PC-3 (cell line): ENCODE data around the gene PLEKHN1. TPM values are rescaled to one million over a fixed set of nuclear protein-coding genes. Genes with fewer than 3 reads are reported as not detected.

Source experiments
- ATAC-seq: fragments of 200-7000 bp; cut with Tn5 transposase; 2 replicates; pipeline ENCODE4 v1.9.1; 2020; ENCODE audit warnings: mild to moderate bottlenecking, moderate library complexity
- BruUV-seq: library from RNA; stranded (reverse); fragments of 400-500 nt; replicated peaks from 2 replicates; lab custom pipeline; 2021; lab: Mats Ljungman, UMichigan
- CTCF ChIA-PET: fragments of 300-600 bp; sonication (Branson Sonifier 250); formaldehyde crosslinking; loops from one replicate; lab custom pipeline; 2022; ENCODE audit warnings: antibody characterized with exemption; lab: Charles Lee
- POLR2A ChIA-PET: fragments of 300-600 bp; sonication (Branson Sonifier 250); formaldehyde crosslinking; loops from one replicate; lab custom pipeline; 2022; ENCODE audit warnings: antibody characterized with exemption; ENCODE audit not compliant: unreplicated experiment; lab: Charles Lee
- DNase-seq: peaks from one replicate; pipeline ENCODE4 v3.0.0-alpha.2; 2015
- H2AFZ ChIP-seq: fragments of 300-600 bp; sonication (generic); 2 replicates; pipeline ENCODE4 v1.6.0; 2016; ENCODE audit warnings: antibody characterized with exemption, low read length
- H3F3A ChIP-seq: fragments of 300-600 bp; sonication (generic); one replicate; pipeline ENCODE4 v1.6.0; 2017; ENCODE audit warnings: antibody characterized with exemption, low read length, control low read depth, mild to moderate bottlenecking; ENCODE audit not compliant: unreplicated experiment
- H3K27ac ChIP-seq: fragments of 300-600 bp; sonication (generic); 2 replicates; pipeline ENCODE4 v1.5.1; 2016; ENCODE audit warnings: mild to moderate bottlenecking, low read length
- H3K27me3 ChIP-seq: fragments of 300-600 bp; sonication (generic); 2 replicates; pipeline ENCODE4 v1.6.1; 2016; ENCODE audit warnings: low read length, mixed read lengths
- H3K36me3 ChIP-seq: fragments of 300-600 bp; sonication (generic); 2 replicates; pipeline ENCODE4 v1.6.1; 2016; ENCODE audit warnings: low read depth, mixed run types, low read length, mixed read lengths
- H3K4me1 ChIP-seq: fragments of 300-600 bp; sonication (generic); 2 replicates; pipeline ENCODE4 v1.5.1; 2016; ENCODE audit warnings: low read length; ENCODE audit not compliant: insufficient read depth
- H3K4me2 ChIP-seq: fragments of 300-600 bp; sonication (generic); 2 replicates; pipeline ENCODE4 v1.6.0; 2016; ENCODE audit warnings: low read length
- H3K4me3 ChIP-seq: fragments of 300-600 bp; sonication (generic); 2 replicates; pipeline ENCODE4 v1.5.1; 2016; ENCODE audit warnings: mild to moderate bottlenecking, low read length, mixed read lengths
- H3K79me2 ChIP-seq: fragments of 300-600 bp; sonication (generic); 2 replicates; pipeline ENCODE4 v1.6.1; 2017; ENCODE audit warnings: low read length, mixed read lengths
- H3K9ac ChIP-seq: fragments of 300-600 bp; sonication (generic); 2 replicates; pipeline ENCODE4 v1.6.0; 2016; ENCODE audit warnings: mild to moderate bottlenecking, low read length
- H3K9me2 ChIP-seq: fragments of 300-600 bp; sonication (generic); replicated peaks from 2 replicates; pipeline ENCODE4 v1.6.1; 2016; ENCODE audit warnings: mixed run types, low read length, mixed read lengths
- H3K9me3 ChIP-seq: fragments of 300-600 bp; sonication (generic); 2 replicates; pipeline ENCODE4 v1.6.1; 2016; ENCODE audit warnings: low read length, mixed read lengths
- H4K20me1 ChIP-seq: fragments of 300-600 bp; sonication (generic); 2 replicates; pipeline ENCODE4 v1.6.1; 2016; ENCODE audit warnings: low read length, mixed read lengths
- CTCF ChIP-seq: fragments of 300-600 bp; sonication (generic); conservative IDR thresholded peaks from 2 replicates; pipeline ENCODE4 v1.5.1; 2017; ENCODE audit warnings: antibody characterized with exemption, low read depth, mild to moderate bottlenecking, low read length
- EZH2 ChIP-seq: fragments of 300-600 bp; sonication (generic); IDR thresholded peaks from one replicate; pipeline ENCODE4 v1.6.1; 2017; ENCODE audit warnings: antibody characterized with exemption, mild to moderate bottlenecking, low read length; ENCODE audit not compliant: unreplicated experiment
- EZH2phosphoT487 ChIP-seq: fragments of 300-600 bp; sonication (generic); IDR thresholded peaks from 2 replicates; pipeline ENCODE4 v1.6.1; 2018; ENCODE audit warnings: mild to moderate bottlenecking, antibody characterized with exemption, low read length, borderline replicate concordance
- intact Hi-C: fragments of 100-400 bp; cut with micrococcal nuclease; formaldehyde crosslinking; loops from 2 replicates; pipeline ENCODE4 v1.9.0; 2023
- total RNA-seq: library from RNA; depleted of rRNA; stranded (reverse); fragments of >200 nt; gene quantifications from 2 replicates; pipeline ENCODE4 v1.2.3, GENCODE V29; 2014

Gene PLEKHN1
- total RNA-seq, 1 experiment from 2014 or later = 14.0 TPM

DNA sequence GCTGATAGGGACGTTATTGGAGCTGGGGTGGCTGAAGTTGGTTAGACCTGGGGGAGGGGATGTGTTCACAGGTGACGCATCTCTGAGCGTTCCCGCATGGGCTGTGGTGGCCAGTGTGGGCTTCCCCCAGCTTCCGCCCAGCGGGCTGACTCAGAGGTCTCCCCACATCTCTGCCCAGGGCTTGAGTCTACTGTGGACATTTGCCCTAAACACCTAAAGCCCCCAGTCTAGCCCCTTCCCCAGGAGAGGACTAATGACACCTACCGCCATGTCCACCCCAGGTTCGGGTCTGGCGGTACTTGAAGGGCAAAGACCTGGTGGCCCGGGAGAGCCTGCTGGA, 55.6 kb downstream of the PLEKHN1 start:
- no peak for TF ChIP-seq EZH2
- no peak for TF ChIP-seq EZH2phosphoT487
- no peak for TF ChIP-seq CTCF
- Histone ChIP-seq H3K9me2 (no peaks in the 10 kb centered on the region), H3K4me1 (peaks cover 48% of the 10 kb centered on the region), H3K36me3 (peaks cover 35% of the 10 kb centered on the region), H3K27ac (peak overlapping the region; percentile 96), H3K9me3 (no peaks in the 10 kb centered on the region), H3F3A (no peaks in the 10 kb centered on the region), H3K9ac (peak overlapping the region; percentile 93), H3K79me2 (peaks cover 69% of the 10 kb centered on the region), H3K4me3 (peak overlapping the region; percentile 84), H2AFZ (no peak overlapping the region), H4K20me1 (peaks cover 36% of the 10 kb centered on the region), H3K4me2 (peak overlapping the region; percentile 99), H3K27me3 (no peaks in the 10 kb centered on the region)
- no TSS peak for BruUV-seq
- peak; percentile 92 for DNase-seq
- CTCF ChIA-PET = no interaction called here
- intact Hi-C loops = no loop called here
- POLR2A ChIA-PET = interaction anchor here (0.6 to 1.1 kb wide), 3 partner anchors 8 to 40 kb away, joined by 3 to 7 read pairs (median 4); partner anchors contain the start of gene ISG15
- ATAC-seq = peak; percentile 31

- Histone ChIP-seq H3K9me2 (no peaks in the 10 kb centered on the region), H3K9me3 (no peaks in the 10 kb centered on the region), H3K9ac (peak overlapping the region; percentile 93), H3K27ac (peak overlapping the region; percentile 96), H3K27me3 (no peaks in the 10 kb centered on the region), H2AFZ (no peak overlapping the region), H3K36me3 (peaks cover 41% of the 10 kb centered on the region), H3K4me1 (peaks cover 48% of the 10 kb centered on the region), H3K4me2 (peak overlapping the region; percentile 99), H3K79me2 (peaks cover 75% of the 10 kb centered on the region), H3F3A (no peaks in the 10 kb centered on the region), H3K4me3 (peak overlapping the region; percentile 84), H4K20me1 (peaks cover 42% of the 10 kb centered on the region)
- no TSS peak for BruUV-seq
- no peak for ATAC-seq
- CTCF ChIA-PET = no interaction called here
- no peak for DNase-seq
- intact Hi-C loops = no loop called here
- TF ChIP-seq CTCF (no peak), EZH2 (no peak), EZH2phosphoT487 (no peak)
- POLR2A ChIA-PET = interaction anchor here (0.6 to 1.1 kb wide), 4 partner anchors 9 to 41 kb away, joined by 4 to 7 read pairs (median 6); partner anchors contain the start of genes ISG15 and PERM1
Measured at GRCh38 chr1:1022302-1023009, 56.2 kb downstream of the PLEKHN1 start.

DNA sequence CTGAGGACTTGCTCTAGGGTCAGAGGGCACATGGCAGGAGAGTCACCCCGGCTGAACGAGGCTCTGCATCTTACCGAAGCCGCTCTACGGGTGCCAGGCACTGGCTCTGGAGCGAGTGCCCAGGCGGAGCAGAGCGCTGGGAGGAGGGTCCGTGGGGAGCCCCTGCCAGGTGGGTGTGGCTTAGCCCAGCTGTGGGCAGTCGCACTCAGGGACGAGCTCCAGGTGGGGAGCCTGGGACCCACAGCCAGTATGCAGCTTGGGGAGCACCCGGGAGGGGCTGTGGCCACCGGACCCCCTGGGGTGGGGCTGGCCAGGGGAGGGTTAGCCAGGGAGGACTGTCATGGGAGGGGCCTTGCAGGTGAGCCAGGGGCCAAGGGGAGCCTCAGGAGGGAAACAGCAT, 57.4 kb downstream of the PLEKHN1 start:
- ATAC-seq (no peak), DNase-seq (no peak)
- Histone ChIP-seq H3K9me2 (no peaks in the 10 kb centered on the region), H3K27ac (no peak overlapping the region), H2AFZ (no peak overlapping the region), H3K4me3 (no peak overlapping the region), H3K9ac (no peak overlapping the region), H3K4me1 (peaks cover 48% of the 10 kb centered on the region), H4K20me1 (peaks cover 48% of the 10 kb centered on the region), H3F3A (no peaks in the 10 kb centered on the region), H3K27me3 (no peaks in the 10 kb centered on the region), H3K79me2 (peaks cover 81% of the 10 kb centered on the region), H3K9me3 (no peaks in the 10 kb centered on the region), H3K4me2 (peak overlapping the region; percentile 99), H3K36me3 (peaks cover 46% of the 10 kb centered on the region)
- POLR2A ChIA-PET = no interaction called here
- intact Hi-C loops = no loop called here
- TF ChIP-seq CTCF = no peak
- TF ChIP-seq EZH2phosphoT487 = no peak
- no peak for TF ChIP-seq EZH2
- CTCF ChIA-PET = interaction anchor here (1.0 kb wide), 1 partner anchor 268 kb away, joined by 3 read pairs; no protein-coding TSS in a partner anchor
- no TSS peak for BruUV-seq
